ENCODE data around the gene RNF115. TPM values are rescaled to one million over a fixed set of nuclear protein-coding genes. Genes with fewer than 3 reads are reported as not detected.
"Not testable (repeated sequence)": the region's sequence is repeated elsewhere in the genome, so short reads cannot be mapped to it uniquely, and the experiment has no call there.

Gene RNF115
- total and polyA plus RNA-seq, 8 donors = 4.9 to 8.1 (median 5.9) TPM

DNA sequence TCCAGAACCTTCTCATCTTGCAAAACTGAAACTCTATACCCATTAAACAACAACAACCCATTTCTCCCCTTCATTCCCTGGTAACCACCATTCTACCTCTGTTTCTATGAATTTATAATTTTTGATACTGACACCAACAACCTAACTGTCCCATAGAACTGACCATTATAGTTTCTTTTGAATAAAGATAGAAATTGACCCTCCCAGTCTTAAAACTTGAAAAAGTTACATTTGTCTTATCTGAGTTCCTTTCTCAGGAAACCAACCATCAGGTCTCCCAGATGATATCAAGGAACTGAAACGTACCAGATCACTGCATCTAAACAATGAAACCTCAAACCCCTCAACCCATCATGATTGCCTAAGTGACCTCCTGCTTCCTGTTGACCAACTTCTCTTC is 27.1 kb downstream of the RNF115 start:
- 35 to 92% methylated on average over 1 of the region's 1 CpG for WGBS, 2 donors
- Histone ChIP-seq H3K27ac (no peak overlapping the region), H3K4me3 (no peak overlapping the region), H3K27me3 (no peaks in the 10 kb centered on the region), H3K9me3 (no peaks in the 10 kb centered on the region), H3K4me1 (no peaks in the 10 kb centered on the region), H3K36me3 (no peaks in the 10 kb centered on the region)
- no peak for FAIRE-seq
- no peak for DNase-seq
- TF ChIP-seq, protein P1, sequence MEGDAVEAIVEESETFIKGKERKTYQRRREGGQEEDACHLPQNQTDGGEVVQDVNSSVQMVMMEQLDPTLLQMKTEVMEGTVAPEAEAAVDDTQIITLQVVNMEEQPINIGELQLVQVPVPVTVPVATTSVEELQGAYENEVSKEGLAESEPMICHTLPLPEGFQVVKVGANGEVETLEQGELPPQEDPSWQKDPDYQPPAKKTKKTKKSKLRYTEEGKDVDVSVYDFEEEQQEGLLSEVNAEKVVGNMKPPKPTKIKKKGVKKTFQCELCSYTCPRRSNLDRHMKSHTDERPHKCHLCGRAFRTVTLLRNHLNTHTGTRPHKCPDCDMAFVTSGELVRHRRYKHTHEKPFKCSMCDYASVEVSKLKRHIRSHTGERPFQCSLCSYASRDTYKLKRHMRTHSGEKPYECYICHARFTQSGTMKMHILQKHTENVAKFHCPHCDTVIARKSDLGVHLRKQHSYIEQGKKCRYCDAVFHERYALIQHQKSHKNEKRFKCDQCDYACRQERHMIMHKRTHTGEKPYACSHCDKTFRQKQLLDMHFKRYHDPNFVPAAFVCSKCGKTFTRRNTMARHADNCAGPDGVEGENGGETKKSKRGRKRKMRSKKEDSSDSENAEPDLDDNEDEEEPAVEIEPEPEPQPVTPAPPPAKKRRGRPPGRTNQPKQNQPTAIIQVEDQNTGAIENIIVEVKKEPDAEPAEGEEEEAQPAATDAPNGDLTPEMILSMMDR (IDR thresholded peaks at IDR 0.05) = no peak
- intact Hi-C loops (cut with DNase I) = no loop called here
- no peak for ATAC-seq

DNA sequence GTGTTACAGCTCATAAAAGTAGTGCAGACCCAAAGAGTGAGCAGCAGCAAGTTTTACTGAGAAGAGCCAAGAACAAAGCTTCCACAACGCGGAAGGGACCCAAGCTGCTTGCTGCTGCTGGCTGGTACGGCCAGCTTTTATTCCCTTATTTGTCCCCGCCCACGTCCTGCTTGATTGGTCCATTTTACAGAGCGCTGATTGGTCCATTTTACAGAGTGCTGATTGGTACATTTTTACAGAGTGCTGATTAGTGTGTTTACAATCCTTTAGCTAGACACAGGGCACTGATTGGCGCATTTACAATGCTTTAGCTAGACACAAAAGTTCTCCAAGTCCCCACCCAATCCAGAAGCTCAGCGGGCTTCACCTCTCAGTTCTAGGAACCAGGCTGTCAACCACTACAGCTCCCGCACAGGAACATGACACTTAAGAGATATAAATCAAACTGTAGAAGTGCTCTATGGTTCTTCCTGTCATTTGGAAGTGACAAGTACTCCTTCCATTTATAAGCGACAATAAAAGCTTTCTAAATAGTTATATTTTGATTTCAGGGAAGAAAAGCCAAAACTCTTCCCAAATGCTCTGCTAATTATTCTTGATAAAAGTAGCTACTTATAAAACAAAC is 28.5 kb downstream of the RNF115 start:
- Histone ChIP-seq H3K9me3 (no peaks in the 10 kb centered on the region), H3K27ac (no peak overlapping the region), H3K4me3 (no peak overlapping the region), H3K27me3 (no peaks in the 10 kb centered on the region), H3K36me3 (no peaks in the 10 kb centered on the region), H3K4me1 (no peaks in the 10 kb centered on the region)
- intact Hi-C loops (cut with DNase I) = no loop called here
- 91 to 97% methylated on average over 10 of the region's 10 CpGs for WGBS, 2 donors
- FAIRE-seq = no peak
- ATAC-seq = no peak
- no peak for DNase-seq
- TF ChIP-seq, protein P1 (IDR thresholded peaks at IDR 0.05) = no peak

DNA sequence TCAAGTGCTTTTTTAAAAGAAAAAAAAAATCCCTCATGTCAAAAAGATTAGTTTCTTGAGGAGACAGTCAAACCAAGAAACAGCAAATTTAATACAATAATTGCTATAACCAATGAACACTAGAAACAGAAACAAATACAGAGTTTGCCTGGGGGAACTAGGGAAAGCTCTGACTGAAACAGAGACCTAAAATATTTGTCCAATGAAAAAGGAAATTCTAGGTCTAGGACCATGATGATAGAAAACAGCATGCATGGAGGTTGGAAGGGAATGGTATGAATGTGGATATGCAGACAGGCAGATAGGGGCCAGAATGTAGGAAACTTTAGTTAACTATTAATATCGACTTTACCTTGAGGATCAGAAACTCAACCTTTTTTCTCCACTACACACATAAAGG is 31.4 kb downstream of the RNF115 start:
- no peaks in the 10 kb centered on the region for H3K9me3 ChIP-seq
- no peaks in the 10 kb centered on the region for H3K27me3 ChIP-seq
- no peaks in the 10 kb centered on the region for H3K36me3 ChIP-seq
- H3K4me3 ChIP-seq = no peak overlapping the region
- DNase-seq (no peak), ATAC-seq (no peak), FAIRE-seq (no peak)
- intact Hi-C loops (cut with DNase I) = no loop called here
- no peaks in the 10 kb centered on the region for H3K4me1 ChIP-seq
- WGBS, 2 donors = 67 to 88% methylated on average over 1 of the region's 1 CpG
- TF ChIP-seq, protein P1 (IDR thresholded peaks at IDR 0.05) = no peak
- H3K27ac ChIP-seq = no peak overlapping the region

DNA sequence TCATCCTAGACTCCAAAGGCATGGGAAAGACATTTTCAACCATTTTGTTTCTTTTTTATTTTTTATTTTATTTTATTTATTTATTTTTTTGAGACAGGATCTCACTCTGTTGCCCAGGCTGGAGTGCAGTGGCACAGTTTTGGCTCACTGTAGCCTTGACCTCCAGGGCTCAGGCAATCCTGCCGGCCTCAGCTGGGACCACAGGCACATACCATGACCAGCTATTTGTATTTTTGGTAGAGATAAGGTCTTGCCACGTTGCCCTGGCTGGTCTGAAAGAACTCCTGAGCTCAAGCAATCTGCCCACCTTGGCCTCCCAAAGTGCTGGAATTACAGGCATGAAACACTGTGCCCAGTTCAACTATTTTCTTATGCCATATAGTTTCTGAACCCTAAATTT is 32.0 kb downstream of the RNF115 start:
- ATAC-seq; FAIRE-seq; H3K9me3 ChIP-seq; H3K4me3 ChIP-seq; intact Hi-C loops (cut with DNase I); DNase-seq; H3K4me1 ChIP-seq; H3K36me3 ChIP-seq; H3K27me3 ChIP-seq; H3K27ac ChIP-seq: not testable (repeated sequence)
- WGBS, 2 donors = 21 to 41% methylated on average over 2 of the region's 2 CpGs

DNA sequence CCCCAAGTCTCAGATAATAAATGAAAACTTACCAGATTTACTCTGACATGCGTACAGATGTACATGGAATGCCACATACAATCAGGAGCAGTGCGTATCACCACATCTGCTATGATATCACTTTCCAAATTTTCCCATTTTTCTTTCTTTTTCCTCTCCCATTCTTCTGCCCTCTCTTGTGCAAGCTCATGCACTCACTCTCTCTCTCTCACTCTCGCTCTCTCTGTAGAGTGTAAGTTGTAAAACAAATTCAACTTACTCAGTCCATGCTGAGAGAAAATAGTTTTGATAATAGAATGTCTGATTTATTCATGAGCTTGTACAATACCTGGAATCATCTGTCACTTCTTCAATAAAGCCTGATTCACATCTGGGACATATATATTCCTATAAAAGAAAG is 35.3 kb downstream of the RNF115 start:
- TF ChIP-seq, protein P1 (IDR thresholded peaks at IDR 0.05) = no peak
- no peak overlapping the region for H3K27ac ChIP-seq
- ATAC-seq (no peak), FAIRE-seq (no peak), DNase-seq (no peak)
- intact Hi-C loops (cut with DNase I) = no loop called here
- no peak overlapping the region for H3K4me3 ChIP-seq
- H3K27me3 ChIP-seq = no peaks in the 10 kb centered on the region
- H3K36me3 ChIP-seq = no peaks in the 10 kb centered on the region
- 98 to 99% methylated on average over 3 of the region's 3 CpGs for WGBS, 2 donors
- no peaks in the 10 kb centered on the region for H3K9me3 ChIP-seq
- peaks cover 3 to 18% (median 13%) of the 10 kb centered on the region in 3 donors for H3K4me1 ChIP-seq

Measured in pancreas (tissue), 10 donors.